HCT116 (cell line): ENCODE data around the gene EHD4.

ENCODE experiments used
- CTCF ChIP-seq, 3 experiments: fragments of 200-600 bp in 1 of 3; sonication (generic) in 1 of 3; IDR thresholded peaks in 2 of 3; conservative IDR thresholded peaks in 1 of 3; 2 replicates each; pipeline ENCODE4 v1.5.1; 2012 to 2017; ENCODE audit warnings: low read depth in 2 of 3, low read length in 2 of 3, antibody characterized with exemption in 1 of 3, borderline replicate concordance in 1 of 3, control low read depth in 1 of 3, mild to moderate bottlenecking in 1 of 3, mixed read lengths in 1 of 3, mixed run types in 1 of 3, moderate library complexity in 1 of 3; ENCODE audit not compliant: insufficient read depth in 1 of 3
- EZH2phosphoT487 ChIP-seq: fragments of 200-600 bp; IDR thresholded peaks from 2 replicates; pipeline ENCODE4 v1.6.1; 2018; ENCODE audit warnings: antibody characterized with exemption, borderline replicate concordance
- POLR2A ChIP-seq: IDR thresholded peaks from 2 replicates; pipeline ENCODE4 v1.7.0; 2011; ENCODE audit warnings: borderline replicate concordance; ENCODE audit not compliant: insufficient read depth, insufficient read length; ENCODE audit errors: extremely low read depth
- ZFX ChIP-seq: fragments of 450-650 bp; IDR thresholded peaks from 2 replicates; pipeline ENCODE4 v1.6.1; 2017

- TF ChIP-seq POLR2A, result no peak
- no peak for TF ChIP-seq EZH2phosphoT487
- no peak for TF ChIP-seq CTCF (IDR thresholded peaks at IDR 0.05 in 2 of 3, conservative IDR thresholded peaks at IDR 0.05 in 1 of 3; ENCODE audit: borderline replicate concordance in 1 of 3, insufficient read depth in 1 of 3, low read depth in 2 of 3, low read length in 2 of 3)
- no peak for TF ChIP-seq ZFX
Observed at GRCh38 chr15:41894791-41895463, 77.4 kb downstream of the EHD4 start.
